Subcutaneous adipose tissue (tissue), 4 donors: ENCODE results near the gene CLDN9. TPM values are rescaled to one million over a fixed set of nuclear protein-coding genes. Genes with fewer than 3 reads are reported as not detected.

Experiments
- total RNA-seq, 4 donors: library from RNA; depleted of rRNA; stranded (reverse); fragments of >200 nt; gene quantifications; one replicate each; pipeline ENCODE4 v1.1.0, GENCODE V29; 2016
- TF ChIP-seq, protein P1 (sequence below): fragments of 450-650 bp; IDR thresholded peaks from one replicate; pipeline ENCODE4 v1.5.1; 2016; ENCODE audit warnings: low read depth, mild to moderate bottlenecking, control low read depth, antibody characterized with exemption, moderate library complexity

The CLDN9 gene
- total RNA-seq, 4 donors from 2014 or later, result 1.3 TPM; not detected in 3

DNA sequence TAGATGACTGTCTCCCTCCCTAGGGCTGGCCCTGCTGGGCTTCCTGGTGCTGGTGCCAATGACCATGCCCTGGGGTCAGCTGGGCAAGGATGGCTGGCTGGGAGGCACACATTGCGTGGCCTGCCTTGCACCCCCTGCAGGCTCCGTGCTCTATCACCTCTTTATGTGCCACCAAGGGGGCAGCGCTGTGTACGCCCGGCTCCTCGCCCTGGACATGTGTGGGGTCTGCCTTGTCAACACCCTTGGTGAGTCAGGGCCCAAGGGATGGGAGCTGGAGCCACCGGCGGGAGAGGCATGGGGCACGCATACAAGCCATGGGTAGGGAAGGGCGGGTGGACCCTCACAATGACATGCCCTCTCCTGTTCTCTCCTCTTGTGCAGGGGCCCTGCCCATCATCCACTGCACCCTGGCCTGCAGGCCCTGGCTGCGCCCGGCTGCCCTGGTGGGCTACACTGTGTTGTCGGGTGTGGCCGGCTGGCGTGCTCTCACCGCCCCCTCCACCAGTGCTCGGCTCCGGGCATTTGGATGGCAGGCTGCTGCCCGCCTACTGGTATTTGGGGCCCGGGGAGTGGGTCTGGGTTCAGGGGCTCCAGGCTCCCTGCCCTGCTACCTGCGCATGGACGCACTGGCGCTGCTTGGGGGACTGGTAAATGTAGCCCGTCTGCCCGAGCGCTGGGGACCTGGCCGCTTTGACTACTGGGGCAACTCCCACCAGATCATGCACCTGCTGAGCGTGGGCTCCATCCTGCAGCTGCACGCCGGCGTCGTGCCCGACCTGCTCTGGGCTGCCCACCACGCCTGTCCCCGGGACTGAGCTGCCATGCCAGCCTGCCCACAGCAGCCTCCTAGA lies 41.4 kb upstream of the CLDN9 start:
- TF ChIP-seq, protein P1, sequence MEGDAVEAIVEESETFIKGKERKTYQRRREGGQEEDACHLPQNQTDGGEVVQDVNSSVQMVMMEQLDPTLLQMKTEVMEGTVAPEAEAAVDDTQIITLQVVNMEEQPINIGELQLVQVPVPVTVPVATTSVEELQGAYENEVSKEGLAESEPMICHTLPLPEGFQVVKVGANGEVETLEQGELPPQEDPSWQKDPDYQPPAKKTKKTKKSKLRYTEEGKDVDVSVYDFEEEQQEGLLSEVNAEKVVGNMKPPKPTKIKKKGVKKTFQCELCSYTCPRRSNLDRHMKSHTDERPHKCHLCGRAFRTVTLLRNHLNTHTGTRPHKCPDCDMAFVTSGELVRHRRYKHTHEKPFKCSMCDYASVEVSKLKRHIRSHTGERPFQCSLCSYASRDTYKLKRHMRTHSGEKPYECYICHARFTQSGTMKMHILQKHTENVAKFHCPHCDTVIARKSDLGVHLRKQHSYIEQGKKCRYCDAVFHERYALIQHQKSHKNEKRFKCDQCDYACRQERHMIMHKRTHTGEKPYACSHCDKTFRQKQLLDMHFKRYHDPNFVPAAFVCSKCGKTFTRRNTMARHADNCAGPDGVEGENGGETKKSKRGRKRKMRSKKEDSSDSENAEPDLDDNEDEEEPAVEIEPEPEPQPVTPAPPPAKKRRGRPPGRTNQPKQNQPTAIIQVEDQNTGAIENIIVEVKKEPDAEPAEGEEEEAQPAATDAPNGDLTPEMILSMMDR, result no peak

GRCh38 chr16:2971985-2972784 lies 40.5 kb upstream of the CLDN9 start:
- TF ChIP-seq, protein P1, result no peak

DNA sequence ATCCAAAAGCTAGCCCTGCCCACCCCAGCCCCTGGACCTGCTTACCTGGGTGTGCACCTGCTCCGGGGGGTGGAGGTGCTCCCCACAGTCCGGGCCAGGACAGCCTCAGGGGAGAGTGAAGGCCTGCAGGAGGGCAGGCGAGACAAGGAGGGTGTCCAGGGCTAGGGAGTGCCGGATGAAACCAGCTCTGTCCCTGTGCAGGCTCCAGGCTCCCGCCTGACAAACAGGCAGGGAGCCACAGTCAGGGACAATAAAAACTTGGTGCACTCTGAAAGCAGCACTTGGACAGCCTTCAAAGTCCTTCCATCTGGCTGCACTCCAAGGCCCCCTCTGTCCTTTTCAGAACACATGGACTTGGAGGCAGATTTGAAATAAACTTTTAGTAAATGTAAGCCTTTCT lies 39.6 kb upstream of the CLDN9 start:
- TF ChIP-seq, protein P1, result no peak

DNA sequence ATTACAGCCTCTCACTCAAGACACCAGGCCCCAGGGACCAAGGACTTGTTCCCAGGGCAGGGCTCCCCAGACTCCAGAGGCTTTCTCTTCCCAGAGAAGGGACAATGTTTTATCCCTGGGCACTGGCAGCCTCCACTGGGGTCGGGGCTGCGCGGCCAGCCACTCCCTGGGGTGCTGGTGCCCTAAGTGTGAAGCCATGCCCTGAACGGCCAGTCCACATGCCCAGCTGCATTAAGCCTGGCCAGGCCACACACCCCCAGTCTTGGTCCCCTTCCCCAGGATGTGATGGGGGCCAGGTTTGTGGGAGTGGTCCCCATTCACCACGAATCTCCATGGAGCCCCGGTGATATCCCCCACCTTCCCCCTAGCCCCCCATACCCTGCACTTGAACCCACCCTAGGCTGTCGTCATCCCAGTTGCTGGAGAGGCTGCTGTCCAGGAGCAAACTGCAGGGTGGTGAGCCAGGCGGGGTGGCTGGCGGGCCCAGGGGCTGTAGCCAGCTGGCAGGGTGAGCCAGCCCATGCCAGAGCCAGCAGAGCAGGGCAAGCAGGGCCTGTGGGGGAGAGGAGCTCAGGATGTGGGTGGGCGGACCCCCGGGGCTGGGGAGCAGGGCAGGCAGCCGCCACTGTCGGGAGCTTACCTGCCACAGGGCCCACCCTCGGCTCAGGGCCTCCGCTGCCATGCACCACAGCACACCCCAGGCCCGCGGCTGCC lies 39.0 kb upstream of the CLDN9 start:
- TF ChIP-seq, protein P1, result no peak

GRCh38 chr16:2974319-2975056 lies 38.2 kb upstream of the CLDN9 start:
- TF ChIP-seq, protein P1, result no peak

GRCh38 chr16:2975161-2975795 lies 37.4 kb upstream of the CLDN9 start:
- TF ChIP-seq, protein P1, result no peak
